Non-pigmented ciliary epithelial cell (primary cell): ENCODE measurements around the gene ADD1.

Source experiments
- DNase-seq: peaks from one replicate; pipeline ENCODE4 v3.0.0-alpha.2; 2010; ENCODE audit warnings: low read depth

The ADD1 gene

DNA sequence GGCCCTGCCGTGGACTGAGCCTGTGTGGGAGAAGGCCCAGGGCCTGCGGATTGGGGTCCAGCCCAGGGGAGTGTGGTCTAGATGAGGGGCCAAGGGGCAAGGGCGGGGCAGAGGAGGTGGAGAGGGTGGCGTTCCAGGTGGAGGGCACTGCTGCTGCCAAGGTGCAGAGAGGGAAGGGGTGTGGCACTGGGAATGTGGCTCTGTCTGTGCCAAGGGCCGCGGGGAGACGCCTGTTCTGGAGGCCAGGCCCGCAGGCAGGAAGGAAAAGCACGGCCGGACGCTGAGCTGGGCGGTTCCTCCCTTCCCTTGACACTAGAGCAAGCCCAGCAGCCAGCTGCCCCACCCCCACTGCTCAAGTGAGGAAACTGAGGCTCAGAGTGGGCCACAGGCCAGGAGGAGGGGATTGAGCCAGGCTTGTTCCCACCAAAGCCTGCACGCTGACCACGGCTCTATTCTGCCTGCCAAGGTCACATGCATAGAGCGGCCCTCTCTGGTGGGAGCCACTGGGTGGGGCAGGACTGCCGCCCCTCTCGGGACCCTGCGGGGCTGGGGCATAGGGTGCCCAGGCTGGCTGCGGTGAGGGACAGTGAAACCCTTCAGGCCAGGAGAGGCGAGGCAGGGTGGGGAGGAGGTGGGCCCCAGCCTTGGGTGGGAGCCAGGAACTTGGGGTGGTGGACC, 37.8 kb upstream of the ADD1 start:
- DNase-seq: no peak

DNA sequence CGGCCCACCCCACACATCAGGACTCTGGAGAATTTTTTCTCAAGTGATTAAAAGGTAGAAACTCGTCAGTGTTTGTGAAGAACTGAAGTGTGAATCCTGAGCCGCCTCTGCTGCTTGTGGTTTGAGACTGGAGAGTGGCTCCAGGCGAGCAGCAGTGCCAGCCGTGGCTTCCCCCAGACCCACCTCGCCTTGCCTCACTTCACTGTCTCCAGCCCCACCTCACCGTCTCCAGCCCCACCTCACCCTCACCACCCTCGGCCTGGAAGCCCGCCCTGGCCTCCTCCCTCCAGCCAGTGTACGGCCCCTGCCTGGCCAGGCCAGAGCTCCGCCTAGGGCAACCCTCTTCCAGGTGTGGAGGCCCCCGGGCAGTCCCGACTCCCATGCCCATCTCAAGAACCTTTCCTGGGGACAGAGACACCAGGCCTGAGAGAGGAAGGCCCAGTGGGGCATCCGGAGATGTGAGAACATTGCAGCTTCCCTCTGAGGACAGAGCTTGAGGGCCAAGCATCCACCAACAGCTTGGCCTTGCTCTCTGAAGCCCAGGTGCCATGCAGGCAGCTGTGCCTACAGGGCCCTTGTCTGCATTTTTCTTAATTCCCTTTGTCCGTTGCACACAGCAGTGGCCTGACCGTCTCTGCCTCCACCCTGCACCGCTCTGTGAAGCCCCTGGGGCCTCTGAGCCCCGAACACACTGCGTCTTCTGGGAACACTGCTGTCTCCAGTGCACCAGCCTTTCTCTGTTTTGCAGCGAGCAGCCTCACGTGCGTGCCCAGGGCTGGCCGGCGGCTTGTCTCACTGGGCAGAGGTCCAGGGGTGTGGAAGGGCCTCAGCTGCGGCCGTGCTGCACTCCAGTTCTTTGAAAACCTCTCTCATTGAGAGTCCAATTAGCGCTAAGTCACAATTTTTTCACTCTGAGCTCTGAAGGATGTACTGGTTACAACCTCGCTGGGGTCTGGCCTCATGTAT, 37.0 kb upstream of the ADD1 start:
- DNase-seq: no peak

- DNase-seq: no peak
Measured at GRCh38 chr4:2807571-2807970, 36.1 kb upstream of the ADD1 start.

DNA sequence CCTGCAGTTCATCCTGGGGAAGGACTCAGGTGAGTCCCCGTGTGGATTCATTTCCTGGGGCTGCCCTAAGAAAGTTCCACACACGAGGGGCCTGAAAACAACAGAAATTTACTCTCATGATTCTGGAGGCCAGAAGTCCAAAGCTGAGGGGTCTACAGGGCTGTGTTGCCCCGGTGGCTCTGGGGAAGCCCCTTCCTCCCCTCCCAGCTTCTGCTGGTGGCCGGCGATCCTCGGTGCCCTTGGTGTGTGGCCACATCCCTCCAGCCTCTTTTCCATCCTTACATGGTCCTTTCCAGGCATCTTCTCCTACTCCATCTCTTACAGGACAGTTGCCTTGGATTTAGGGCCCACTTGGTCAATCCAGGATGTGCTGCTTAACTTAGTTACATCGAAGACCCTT, 35.6 kb upstream of the ADD1 start:
- no peak for DNase-seq

- no peak for DNase-seq
Measured at GRCh38 chr4:2809610-2810180, 33.9 kb upstream of the ADD1 start.

DNA sequence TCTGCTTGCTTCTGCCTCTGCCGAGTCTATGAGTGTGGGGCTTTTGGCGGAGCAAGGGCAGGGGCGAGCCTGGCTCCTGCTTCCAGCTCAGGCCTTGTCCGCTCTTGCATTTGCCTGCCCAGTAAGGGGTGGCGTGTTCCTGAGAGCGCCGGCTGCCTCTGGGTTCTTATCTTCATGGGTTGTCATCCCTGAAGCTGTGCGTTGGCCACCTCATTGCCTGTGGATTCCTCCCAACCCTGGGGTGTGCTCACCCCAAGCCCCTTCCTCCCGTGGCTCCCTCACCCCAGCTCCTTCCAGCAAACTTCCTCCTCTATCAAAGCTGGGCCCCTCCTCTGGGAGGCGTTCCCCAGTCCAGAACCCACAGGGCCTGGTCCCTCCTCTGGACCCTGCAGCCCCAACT, 33.3 kb upstream of the ADD1 start:
- DNase-seq: no peak

- DNase-seq: no peak
Measured at GRCh38 chr4:2811830-2812611, 31.6 kb upstream of the ADD1 start.

GRCh38 chr4:2812612-2813354, 30.9 kb upstream of the ADD1 start:
- no peak for DNase-seq

GRCh38 chr4:2813446-2814405, 29.9 kb upstream of the ADD1 start:
- DNase-seq: no peak

- DNase-seq: no peak
Measured at GRCh38 chr4:2814627-2815270, 28.9 kb upstream of the ADD1 start.

DNA sequence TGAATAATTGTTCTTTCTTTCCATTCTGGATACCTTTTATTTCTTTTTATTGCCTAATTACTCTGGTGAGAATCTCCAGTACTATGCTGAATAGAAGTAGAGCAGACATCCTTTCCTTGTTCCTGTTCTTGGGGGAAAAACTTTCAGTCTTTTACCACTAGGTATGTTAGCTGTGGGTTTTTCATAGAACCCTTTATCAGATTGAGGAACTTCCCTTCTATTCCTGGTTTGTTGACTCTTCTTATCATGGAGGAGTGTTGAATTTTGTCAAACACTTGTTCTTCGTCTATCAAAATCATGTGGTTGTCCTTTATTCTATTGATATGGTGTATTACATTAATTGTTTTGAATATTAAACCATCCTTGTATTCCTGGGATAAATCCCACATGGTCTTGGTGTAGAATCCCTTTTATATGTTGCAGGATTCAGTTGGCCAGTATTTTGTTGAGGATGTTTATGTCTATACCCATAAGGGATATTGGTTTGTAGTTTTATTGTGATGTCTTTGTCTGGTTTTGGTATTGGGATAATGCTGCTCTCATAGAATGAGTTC, 27.2 kb upstream of the ADD1 start:
- no peak for DNase-seq

GRCh38 chr4:2817137-2817536, 26.5 kb upstream of the ADD1 start:
- DNase-seq: no peak

- DNase-seq: no peak
Measured at GRCh38 chr4:2817701-2818350, 25.8 kb upstream of the ADD1 start.

DNA sequence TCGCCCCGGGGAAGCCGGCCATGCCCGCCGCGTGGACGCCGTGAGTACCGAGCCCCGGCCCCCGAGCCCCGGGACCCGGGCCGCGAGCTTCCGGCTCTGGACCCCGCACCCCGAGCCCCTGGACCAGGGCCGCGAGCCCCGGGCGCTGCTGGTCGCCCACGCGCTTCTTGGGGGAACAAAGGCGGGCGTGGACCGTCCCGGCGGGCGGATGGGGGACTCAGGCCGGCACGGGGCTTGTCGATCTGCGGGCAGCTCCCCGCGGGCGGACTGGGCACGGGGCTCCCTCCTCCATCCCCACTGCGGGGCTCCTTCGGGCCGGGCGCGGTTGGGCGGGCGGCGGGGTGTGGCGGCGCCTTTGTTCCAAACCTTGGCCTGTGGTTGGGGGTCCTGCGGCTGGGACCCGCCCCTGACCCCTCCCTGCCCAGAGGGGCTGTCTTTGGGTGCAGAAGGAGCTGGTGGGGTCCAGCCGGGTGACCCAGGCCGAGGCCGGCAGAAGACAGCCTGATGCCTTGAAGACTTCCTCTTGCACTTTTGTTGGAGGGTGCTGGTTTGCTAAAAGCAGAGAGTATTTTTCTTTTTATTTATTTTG, 25.2 kb upstream of the ADD1 start:
- no peak for DNase-seq

DNA sequence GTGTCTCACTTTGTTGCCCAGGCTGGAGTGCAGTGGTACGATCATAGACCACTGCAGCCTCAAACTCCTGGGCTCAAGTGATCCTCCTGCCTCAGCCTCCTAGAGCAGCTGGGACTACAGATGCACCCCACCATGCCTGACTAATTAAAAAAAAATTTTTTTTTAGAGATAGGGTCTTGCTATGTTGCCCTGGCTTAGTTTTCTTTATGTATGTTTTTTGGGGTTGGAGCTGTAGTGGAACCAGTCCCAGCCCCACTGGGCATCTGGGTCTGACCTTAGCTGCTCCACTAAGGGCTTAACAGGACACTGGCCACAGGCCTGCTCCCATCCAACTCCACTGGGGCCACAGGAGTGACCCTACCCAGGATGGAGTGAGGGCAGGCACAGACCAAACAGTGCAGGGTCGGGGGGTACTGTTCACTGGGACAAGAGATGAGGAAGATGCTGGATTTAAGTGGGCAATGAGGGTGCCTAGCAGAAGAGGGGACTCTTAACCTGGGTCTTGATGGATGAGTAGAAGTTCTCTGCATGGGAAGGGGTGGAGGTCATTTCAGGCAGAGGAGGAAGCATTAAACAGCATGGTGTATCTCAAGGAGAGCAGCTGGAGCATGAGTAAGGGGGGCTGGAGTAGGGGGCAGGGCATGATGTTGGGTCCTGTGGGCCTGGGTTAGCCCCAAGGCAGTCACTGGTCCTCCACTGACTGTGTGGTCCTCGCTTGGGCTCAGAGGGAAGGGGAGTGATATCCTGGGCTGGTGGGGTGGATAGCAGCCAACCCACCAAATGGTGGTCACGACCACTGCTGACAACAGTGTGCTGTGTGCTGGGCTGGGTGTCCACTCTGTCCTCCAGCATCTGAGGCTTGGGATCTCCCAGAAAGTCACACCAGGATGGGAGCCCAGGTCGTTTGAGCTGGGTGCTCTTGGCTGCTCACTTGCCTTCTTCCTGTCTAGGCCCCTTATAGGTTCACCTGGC, 24.1 kb upstream of the ADD1 start:
- no peak for DNase-seq

DNA sequence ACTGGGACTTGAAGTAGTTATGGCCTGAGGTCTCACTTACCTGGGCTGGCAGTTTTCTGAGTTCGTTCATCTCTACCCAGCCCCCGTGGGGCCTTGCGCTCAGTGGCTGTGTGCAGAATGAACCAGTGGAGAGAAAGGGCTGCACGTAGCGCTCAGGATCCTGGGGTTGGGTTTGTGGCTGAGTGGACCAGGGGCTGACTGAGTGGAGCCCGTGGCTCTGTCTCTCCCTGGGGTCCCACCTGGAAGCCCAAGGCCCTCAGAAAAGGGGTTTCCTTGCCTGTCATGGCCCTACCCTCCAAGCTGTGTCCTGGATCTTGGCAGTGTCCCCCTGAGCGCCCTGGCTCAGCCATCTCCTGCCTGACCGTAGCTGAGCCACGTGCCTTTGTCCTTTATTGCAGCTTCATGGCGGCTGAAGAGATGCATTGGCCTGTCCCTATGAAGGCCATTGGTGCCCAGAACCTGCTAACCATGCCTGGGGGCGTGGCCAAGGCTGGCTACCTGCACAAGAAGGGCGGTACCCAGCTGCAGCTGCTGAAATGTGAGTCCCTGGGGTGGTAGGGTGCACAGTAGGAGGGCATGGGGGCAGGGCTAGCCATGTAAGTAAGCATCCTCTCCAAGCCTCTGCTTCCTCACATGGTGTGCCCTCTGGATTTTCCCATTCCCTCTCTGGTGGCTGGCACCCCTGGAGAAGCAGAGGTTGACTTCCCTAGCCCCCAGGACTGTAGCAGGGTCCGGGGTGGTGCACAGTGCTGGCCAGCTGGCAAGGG, 23.2 kb upstream of the ADD1 start:
- no peak for DNase-seq
